ENCODE measurements around the gene CHD2. TPM values are rescaled to one million over a fixed set of nuclear protein-coding genes. Genes with fewer than 3 reads are reported as not detected.
A peak's percentile ranks its signal among the peaks of the same experiment; 100 is the strongest.

The CHD2 gene
- total RNA-seq, 2 donors from 2014 or later: 63.9 to 70.0 TPM

GRCh38 chr15:92881802-92882696, 18.1 kb upstream of the CHD2 start:
- no peak overlapping the region for H3K4me3 ChIP-seq
- H3K27me3 ChIP-seq: no peaks in the 10 kb centered on the region
- H3K27ac ChIP-seq: peak overlapping the region; percentile 96 to 100 (median 98)
- 2 to 4% methylated on average over 40 to 41 of the region's 41 CpGs for WGBS, 2 donors
- H3K4me1 ChIP-seq: peaks cover 45% of the 10 kb centered on the region
- H3K36me3 ChIP-seq (replicated peaks in 1 of 2; ENCODE audit: insufficient read depth in 1 of 2, low read depth in 2 of 2): peaks cover 0 to 1% of the 10 kb centered on the region in 2 donors
- ATAC-seq: peak; percentile 92
- DNase-seq: peak; percentile 98 to 99 (median 99)
- TF ChIP-seq CTCF (IDR thresholded peaks at IDR 0.05) (peak in 3 of 7 experiments; percentile 1 to 5 (median 4)), POLR2A (IDR thresholded peaks at IDR 0.05) (peak; percentile 48 to 95 (median 95))
- no peaks in the 10 kb centered on the region for H3K9me3 ChIP-seq
- intact Hi-C loops (cut with DNase I): no loop called here

- Histone ChIP-seq H3K27me3 (no peaks in the 10 kb centered on the region), H3K4me3 (peak overlapping the region; percentile 69 to 81), H3K27ac (peak overlapping the region; percentile 96 to 100 (median 98)), H3K36me3 (replicated peaks in 1 of 2; ENCODE audit: insufficient read depth in 1 of 2, low read depth in 2 of 2) (peaks cover 0 to 1% of the 10 kb centered on the region in 2 donors), H3K9me3 (no peaks in the 10 kb centered on the region), H3K4me1 (peaks cover 47% of the 10 kb centered on the region)
- DNase-seq (no peak), ATAC-seq (peak; percentile 1)
- TF ChIP-seq CTCF (IDR thresholded peaks at IDR 0.05): peak in 1 of 7 experiments; percentile 0
- TF ChIP-seq POLR2A (IDR thresholded peaks at IDR 0.05): peak; percentile 89 to 98 (median 95)
- 0 to 1% methylated on average over 14 to 42 of the region's 67 CpGs for WGBS, 2 donors
- intact Hi-C loops (cut with DNase I): no loop called here
Measured at GRCh38 chr15:92882697-92883162, 17.4 kb upstream of the CHD2 start.

DNA sequence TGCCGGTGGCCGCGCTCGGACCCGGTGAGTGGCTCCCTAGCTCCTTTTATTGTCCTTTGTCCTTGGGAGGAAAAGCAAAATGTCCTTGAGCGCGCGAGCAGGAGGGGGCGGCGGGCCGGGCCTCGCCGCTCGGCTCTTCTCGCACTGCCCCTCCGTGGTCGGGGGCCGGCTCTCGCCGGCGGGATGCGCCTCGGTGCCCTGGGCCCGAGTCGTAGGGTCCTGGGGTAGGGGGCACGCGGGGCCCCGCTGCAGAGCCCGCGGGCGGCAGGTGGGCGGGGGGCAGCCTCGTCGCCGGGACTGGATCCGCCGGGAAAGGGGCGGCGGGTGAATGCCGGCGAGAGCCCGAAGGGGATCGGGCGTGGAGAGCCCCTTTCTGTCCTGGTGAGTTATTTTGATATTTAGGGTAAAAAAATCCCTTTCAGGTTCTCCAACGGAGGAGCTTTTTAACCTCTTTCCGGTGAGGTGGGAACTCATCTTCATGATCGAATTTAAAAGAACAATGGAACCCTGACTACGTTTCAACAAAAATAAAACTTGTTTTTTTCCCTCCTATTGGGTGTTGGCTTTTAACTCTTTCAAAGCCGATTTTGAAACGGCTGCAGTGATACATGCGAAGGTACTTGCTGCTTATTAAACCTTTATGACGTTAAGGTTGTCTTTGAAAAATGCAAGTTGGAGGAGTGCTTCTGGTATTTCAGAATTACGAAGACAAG, 16.8 kb upstream of the CHD2 start:
- WGBS, 2 donors: 0 to 1% methylated on average over 21 to 51 of the region's 53 CpGs
- TF ChIP-seq CTCF (IDR thresholded peaks at IDR 0.05): peak in 1 of 7 experiments; percentile 1
- peak in 2 of 3 donors; percentile 12 to 21 for TF ChIP-seq POLR2A (IDR thresholded peaks at IDR 0.05)

GRCh38 chr15:92883876-92884435, 16.2 kb upstream of the CHD2 start:
- intact Hi-C loops (cut with DNase I): no loop called here
- no peak for ATAC-seq

More for the DNA sequence above, 16.8 kb upstream of the CHD2 start:
- peaks cover 46% of the 10 kb centered on the region for H3K4me1 ChIP-seq
- no peaks in the 10 kb centered on the region for H3K9me3 ChIP-seq
- H3K27me3 ChIP-seq: no peaks in the 10 kb centered on the region
- peak overlapping the region; percentile 96 to 100 (median 98) for H3K27ac ChIP-seq
- ATAC-seq (peak; percentile 4), DNase-seq (peak; percentile 44 to 53 (median 50))
- H3K4me3 ChIP-seq: peak overlapping the region; percentile 69 to 81
- peaks cover 0 to 1% of the 10 kb centered on the region in 2 donors for H3K36me3 ChIP-seq (replicated peaks in 1 of 2; ENCODE audit: insufficient read depth in 1 of 2, low read depth in 2 of 2)
- intact Hi-C loops (cut with DNase I): no loop called here

More at GRCh38 chr15:92883876-92884435, 16.2 kb upstream of the CHD2 start:
- Histone ChIP-seq H3K4me3 (peak overlapping the region; percentile 69 to 81), H3K36me3 (replicated peaks in 1 of 2; ENCODE audit: insufficient read depth in 1 of 2, low read depth in 2 of 2) (peaks cover 0 to 1% of the 10 kb centered on the region in 2 donors), H3K9me3 (no peaks in the 10 kb centered on the region), H3K4me1 (peaks cover 46% of the 10 kb centered on the region), H3K27me3 (no peaks in the 10 kb centered on the region), H3K27ac (peak overlapping the region; percentile 96 to 100 (median 98))
- DNase-seq: no peak
- TF ChIP-seq CTCF (IDR thresholded peaks at IDR 0.05): no peak
- TF ChIP-seq POLR2A (IDR thresholded peaks at IDR 0.05): peak in 1 of 3 donors; percentile 0
- WGBS, 2 donors: 0 to 1% methylated on average over 12 of the region's 12 CpGs
